GM21526 (cell line): ENCODE results near the gene PUS10.
"Not testable (repeated sequence)": the region's sequence is repeated elsewhere in the genome, so short reads cannot be mapped to it uniquely, and the experiment has no call there.

Experiments used
- ATAC-seq: cut with Tn5 transposase; IDR thresholded peaks from one replicate; pipeline ENCODE4 v1.9.1; 2021; ENCODE audit warnings: moderate library complexity; ENCODE audit not compliant: unreplicated experiment, low FRiP score

The PUS10 gene

DNA sequence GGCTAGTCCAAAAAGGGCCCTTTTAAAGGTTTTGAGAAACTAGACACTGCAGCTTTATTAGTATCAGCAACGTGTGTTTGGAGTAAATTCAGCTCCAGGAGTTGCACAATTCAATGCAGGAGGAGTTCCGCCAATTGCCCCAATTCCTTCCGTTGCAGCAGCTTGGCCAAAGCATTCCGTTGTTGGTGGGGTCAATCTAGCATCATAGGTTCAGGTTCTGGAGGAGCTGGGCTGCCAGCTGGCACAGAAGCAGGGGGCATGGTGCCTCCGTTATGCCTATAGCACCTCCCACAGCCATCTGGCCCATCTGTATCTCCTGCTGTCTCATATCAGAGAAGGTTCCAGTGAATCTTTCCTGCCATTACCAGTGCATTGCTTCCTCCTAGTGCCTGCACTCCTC lies 81.3 kb downstream of the PUS10 start:
- no peak for ATAC-seq

DNA sequence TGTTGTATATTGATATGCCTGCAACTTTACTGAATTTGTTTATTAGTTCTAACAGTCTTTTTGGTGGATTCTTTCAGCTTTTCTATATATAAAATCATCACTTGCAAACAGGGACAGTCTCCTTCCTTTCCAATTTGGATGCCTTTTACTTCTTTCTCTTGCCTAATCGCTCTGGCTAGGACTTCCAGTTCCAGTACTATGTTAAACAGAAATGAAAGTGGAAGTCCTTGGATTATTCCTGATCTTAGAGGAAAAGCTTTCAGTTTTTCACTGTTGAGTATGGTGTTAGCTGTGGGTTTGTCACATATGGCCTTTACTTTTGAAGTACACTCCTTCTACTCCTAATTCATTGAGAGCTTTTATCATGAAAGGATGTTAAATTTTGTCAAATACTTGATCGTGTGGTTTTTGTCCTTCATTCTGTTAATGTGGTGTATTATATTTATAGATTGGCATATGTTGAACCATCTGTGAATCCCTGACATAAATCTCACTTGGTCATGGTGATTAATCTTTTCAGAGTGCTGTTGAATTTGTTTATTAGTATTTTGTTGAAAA lies 83.8 kb downstream of the PUS10 start:
- no peak for ATAC-seq

DNA sequence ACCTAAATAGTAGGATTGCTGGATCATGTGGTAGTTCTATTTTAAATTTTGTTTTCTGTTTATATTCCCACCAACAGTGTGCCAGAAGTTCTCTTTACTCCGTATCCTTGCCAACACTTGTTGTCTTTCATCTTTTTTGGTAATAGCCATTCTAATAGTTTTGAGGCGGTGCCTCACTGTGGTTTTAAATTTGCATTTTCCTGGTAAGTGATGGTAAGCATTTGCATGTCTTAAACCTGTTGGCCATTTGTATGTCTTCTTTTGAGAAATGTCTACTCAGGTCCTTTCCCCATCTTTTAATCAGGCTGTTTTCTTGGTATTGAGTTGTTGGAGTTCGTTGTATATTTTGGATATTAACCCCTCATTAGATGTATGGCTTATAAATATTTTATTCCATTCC lies 85.1 kb downstream of the PUS10 start:
- ATAC-seq = no peak

DNA sequence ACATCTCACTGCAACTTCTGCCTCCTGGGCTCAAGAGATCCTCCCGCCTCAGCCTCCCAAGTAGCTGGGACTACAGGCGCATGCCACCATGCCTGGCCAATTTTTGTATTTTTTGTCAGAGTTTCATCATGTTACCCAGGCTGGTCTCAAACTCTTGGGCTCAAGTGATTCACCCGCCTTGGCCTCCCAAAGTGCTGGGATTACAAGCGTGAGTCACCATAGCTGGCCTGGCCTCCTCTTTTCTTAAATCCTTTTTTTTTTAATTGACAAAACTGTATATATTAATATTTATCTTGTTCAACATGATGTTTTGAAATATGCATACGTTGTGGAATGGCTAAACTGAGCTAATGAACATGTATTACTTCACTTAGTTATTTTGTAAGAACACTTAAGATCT lies 86.0 kb downstream of the PUS10 start:
- not testable (repeated sequence) for ATAC-seq

DNA sequence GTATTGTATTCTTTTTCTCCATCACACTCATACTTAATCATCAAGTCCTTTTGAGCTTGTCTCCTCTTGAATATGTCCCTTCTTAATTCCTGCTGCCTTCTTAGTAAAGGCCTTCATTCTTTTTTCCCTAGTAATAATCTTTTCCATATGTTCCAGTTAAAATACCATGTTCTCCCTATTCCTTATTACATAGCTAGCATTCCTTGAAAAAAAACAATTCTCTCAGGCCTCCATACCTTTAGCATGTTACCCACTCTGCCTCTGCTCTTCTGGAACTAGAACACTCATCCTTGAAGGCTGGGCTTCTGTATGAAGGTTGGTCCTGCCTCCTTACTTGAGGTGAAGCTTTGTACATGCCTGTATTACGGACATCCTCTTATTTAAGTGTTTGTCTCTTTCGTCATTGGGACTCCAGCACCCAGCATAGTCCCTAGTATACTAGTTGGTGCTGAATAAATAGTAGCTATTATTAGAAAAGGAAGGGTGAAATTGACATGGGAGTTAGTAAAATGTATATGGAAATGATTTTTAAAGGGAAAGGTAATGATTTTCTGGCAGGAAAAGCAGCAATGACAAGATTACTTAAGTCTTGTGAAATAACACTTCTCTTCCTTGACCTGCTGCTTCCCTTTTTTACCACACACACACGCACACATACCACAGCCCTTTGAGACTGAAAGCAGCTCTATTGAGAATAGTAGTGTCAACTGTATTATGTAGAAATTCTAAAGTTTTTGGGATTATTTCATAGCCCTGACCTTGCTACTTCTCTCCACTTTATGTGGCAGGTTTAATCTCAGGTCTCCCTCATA lies 91.1 kb downstream of the PUS10 start:
- no peak for ATAC-seq

DNA sequence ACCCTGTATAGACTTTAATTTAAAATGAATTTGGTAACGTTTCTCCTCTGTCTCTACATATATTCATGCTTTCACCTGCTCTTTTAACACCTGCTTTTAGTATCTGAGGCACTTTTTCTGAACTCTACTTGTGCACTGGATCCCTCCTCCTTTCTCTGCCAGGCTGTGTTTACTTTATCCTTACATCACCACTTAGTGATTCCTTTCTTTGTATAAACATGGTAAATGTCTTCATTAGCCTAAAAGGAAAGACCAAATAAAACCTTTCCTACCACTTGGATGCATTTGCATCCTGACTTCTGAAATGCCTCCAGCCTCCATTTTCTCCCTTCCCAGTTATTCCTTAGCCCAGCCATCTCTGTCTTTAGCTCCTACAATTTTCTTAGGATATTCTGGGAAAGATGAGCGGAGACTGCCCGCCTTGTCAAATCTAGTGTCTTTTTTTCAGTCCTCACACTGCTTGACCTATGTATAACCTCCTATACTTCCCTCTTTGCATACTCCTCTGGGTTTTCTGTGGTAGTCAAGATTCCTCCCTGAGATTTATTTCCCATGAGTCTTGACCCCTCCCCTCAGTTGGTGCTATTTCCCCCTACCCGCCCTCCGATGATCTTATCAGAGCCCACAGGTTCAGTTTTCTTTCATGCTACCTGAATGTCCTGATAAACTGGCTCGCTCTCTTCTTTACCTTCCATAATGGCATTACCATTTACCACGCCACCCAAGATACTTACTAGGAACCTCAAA lies 91.9 kb downstream of the PUS10 start:
- ATAC-seq = no peak

DNA sequence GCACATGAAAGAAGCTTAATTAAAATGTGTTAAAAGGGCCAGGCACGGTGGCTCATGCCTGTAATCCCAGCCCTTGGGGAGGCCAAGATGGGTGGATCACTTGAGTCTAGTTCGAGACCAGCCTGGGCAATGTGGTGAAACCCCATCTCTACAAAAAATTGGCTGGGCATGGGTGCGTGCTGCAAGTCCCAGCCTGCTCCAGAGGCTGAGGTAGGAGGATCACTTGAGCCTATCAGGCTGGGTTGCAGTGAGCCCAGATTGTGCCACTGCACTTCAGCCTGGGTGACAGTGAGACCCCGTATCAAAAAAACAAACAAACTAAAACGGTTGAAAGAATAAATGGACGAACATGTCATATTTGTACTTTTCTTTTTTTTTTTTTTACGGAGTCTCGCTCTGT lies 110.7 kb downstream of the PUS10 start:
- no peak for ATAC-seq

DNA sequence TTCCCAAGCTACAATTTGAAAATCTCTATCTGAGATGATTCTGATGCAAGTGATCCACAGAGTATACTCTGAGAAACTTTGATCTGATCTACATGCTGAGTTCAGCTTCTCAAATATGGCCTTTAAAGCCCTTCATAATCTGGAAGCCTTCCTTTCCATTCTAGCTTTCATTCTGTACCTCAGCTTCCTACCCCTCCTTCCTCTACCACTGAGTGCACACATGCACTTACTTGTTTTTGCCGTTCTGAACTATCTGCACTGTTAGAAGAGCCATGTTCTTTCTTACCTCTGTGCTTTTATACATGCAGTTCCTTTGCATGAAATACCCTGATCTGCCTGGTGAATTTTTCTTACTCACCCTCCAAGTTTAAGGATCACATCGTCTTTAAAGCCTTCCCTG lies 111.7 kb downstream of the PUS10 start:
- no peak for ATAC-seq

DNA sequence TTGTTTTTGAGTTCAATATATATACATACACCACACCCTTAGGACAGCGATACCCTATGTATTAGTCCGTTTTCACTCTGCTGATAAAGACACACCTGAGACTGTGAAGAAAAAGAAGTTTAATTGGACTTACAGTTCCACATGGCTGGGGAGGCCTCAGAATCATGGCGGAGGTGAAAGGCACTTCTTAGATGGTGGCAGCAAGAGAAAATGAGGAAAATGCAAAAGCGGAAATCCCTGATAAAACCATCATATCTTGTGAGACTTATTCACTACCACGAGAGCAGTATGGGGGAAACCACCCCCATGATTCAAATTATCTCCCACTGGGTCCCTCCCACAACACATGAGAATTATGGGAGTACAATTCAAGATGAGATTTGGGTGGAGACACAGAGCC lies 112.2 kb downstream of the PUS10 start:
- not testable (repeated sequence) for ATAC-seq

DNA sequence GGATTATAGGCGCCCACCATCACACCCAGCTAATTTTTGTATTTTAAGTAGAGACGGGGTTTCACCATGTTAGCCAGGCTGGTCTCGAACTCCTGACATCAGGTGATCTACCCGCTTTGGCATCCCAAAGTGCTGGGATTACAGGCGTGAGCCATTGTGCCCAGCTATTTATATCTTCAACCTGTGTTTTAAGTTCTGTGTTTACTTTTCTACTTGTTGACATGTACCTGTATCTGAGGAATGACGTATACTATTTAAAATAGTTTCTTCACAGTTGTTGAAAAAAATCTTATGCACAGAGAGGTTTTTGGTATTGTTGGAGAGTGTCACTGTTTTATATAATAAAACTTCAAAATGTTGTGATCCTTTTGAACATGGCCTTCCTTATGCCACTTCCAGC lies 116.8 kb downstream of the PUS10 start:
- not testable (repeated sequence) for ATAC-seq

DNA sequence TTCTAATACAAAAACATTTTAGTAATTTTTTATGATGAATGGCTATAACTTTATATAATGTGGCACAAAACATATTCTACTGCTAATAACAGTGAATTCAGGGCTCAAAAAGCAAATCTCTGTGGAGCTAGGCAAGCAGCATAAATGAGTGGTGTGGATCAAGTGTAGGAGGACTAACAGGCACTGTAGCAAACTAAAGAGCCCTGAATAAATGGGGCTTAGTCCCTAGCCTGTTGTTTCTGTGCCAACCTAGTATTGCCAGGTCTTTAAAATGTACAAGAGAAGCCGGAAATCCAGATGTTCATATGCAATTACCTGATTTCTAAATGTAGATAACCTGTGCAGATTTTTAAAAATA lies 118.2 kb downstream of the PUS10 start:
- ATAC-seq = no peak

DNA sequence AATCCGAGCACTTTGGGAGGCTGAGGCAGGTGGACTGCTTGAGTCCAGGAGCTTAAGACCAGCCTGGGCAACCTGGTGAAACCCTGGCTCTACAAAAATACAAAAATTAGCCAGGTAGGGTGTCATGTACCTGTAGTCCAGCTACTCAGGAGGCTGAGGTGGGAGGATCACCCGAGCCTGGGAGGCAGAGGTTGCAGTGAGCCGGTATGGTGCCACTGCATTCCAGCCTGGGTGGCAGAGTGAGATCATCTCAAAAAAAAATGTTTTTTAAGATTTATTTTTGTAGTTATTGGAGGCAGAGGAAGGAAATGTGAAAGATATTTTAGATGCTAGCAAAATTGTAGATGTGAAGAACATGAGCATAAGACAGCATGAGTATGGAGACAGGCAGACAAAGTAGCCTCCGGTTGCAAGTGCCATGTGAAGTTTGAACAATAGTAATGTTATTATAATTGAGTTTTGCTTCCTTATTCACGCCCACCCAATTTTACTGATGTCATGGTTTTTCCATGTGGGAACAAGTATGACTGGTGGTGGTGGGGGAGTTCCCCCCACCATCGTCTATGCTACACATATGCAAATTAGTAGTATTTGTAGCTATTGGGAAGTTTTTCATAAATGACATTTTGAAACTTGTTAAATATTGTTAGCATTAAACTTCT lies 118.7 kb downstream of the PUS10 start:
- ATAC-seq = no peak

DNA sequence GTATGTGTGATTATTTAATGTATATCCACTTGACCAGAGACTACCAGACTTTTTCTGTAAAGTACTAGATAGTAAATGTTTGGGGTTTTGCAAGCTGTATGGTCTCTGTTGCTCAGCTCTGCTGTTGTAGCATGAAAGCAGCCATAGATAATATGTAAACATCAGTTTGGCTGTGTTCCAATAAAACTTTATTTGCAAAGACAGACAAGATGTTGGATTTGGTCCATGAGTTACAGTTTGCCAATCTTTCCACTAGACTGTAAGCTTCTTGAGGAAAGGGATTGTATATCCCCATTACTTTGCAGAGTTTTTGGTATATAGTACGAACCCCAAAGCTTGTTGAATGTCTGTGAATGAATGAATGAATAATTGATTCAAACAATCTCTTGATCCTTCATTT lies 119.5 kb downstream of the PUS10 start:
- no peak for ATAC-seq
